WTC11 (cell line): Measurements from ENCODE around the gene ARHGEF17.

Experiments
- ATF2 ChIP-seq: sonication (generic); formaldehyde crosslinking; IDR thresholded peaks from 2 replicates; pipeline ENCODE4 v1.8.1; 2022; ENCODE audit warnings: low read depth, missing genetic modification reagents, borderline replicate concordance
- ATF3 ChIP-seq: sonication (generic); formaldehyde crosslinking; conservative IDR thresholded peaks from 2 replicates; pipeline ENCODE4 v1.8.1; 2022; ENCODE audit warnings: mild to moderate bottlenecking, missing genetic modification reagents
- CREM ChIP-seq: sonication (generic); formaldehyde crosslinking; IDR thresholded peaks from 2 replicates; pipeline ENCODE4 v1.8.1; 2022; ENCODE audit warnings: mild to moderate bottlenecking, missing genetic modification reagents, moderate library complexity
- CTCF ChIP-seq: fragments of 200-600 bp; IDR thresholded peaks from 2 replicates; pipeline ENCODE4 v1.8.0; 2022; ENCODE audit warnings: antibody characterized with exemption
- ETV6 ChIP-seq: sonication (generic); formaldehyde crosslinking; IDR thresholded peaks from 2 replicates; pipeline ENCODE4 v1.8.1; 2022; ENCODE audit warnings: mild to moderate bottlenecking, missing genetic modification reagents
- NFE2L1 ChIP-seq: sonication (generic); formaldehyde crosslinking; IDR thresholded peaks from 2 replicates; pipeline ENCODE4 v1.8.1; 2023; ENCODE audit warnings: missing genetic modification reagents
- TCF7 ChIP-seq: sonication (generic); formaldehyde crosslinking; IDR thresholded peaks from 2 replicates; pipeline ENCODE4 v1.8.0; 2022; ENCODE audit warnings: mild to moderate bottlenecking, low read depth, missing genetic modification reagents, moderate library complexity
- TEAD1 ChIP-seq: sonication (generic); formaldehyde crosslinking; IDR thresholded peaks from 2 replicates; pipeline ENCODE4 v1.8.0; 2022; ENCODE audit warnings: mild to moderate bottlenecking, missing genetic modification reagents

GRCh38 chr11:73273222-73273895, 34.7 kb upstream of the ARHGEF17 start:
- TF ChIP-seq CREM (CRISPR knock-in tag) (no peak), CTCF (no peak), ATF2 (CRISPR knock-in tag) (no peak), NFE2L1 (CRISPR knock-in tag) (no peak), ETV6 (CRISPR knock-in tag) (no peak), ATF3 (CRISPR knock-in tag) (no peak), TEAD1 (CRISPR knock-in tag) (no peak), TCF7 (CRISPR knock-in tag) (no peak)
